OCI-LY1 (cell line): ENCODE data around the gene UGT1A5.

Source experiments
- H2AFZ ChIP-seq: fragments of 200-600 bp; sonication (generic), shearing (Covaris generic); 2 replicates; pipeline ENCODE4 v1.6.0; 2014; ENCODE audit warnings: antibody characterized with exemption, mild to moderate bottlenecking, low read length
- H3F3A ChIP-seq: fragments of 200-600 bp; sonication (generic), shearing (Covaris generic); 2 replicates; pipeline ENCODE4 v1.6.0; 2014; ENCODE audit warnings: mild to moderate bottlenecking, antibody characterized with exemption, low read length, moderate library complexity; ENCODE audit not compliant: insufficient read depth
- H3K27ac ChIP-seq: fragments of 200-600 bp; sonication (generic); 2 replicates; pipeline ENCODE4 v1.5.1; 2014; ENCODE audit warnings: low read length, mixed run types, mild to moderate bottlenecking, low read depth; ENCODE audit not compliant: poor library complexity, severe bottlenecking
- H3K27me3 ChIP-seq: fragments of 200-600 bp; sonication (generic); 2 replicates; pipeline ENCODE4 v1.6.0; 2014; ENCODE audit warnings: antibody characterized with exemption, mild to moderate bottlenecking, low read length, moderate library complexity; ENCODE audit not compliant: insufficient read depth
- H3K36me3 ChIP-seq: fragments of 200-600 bp; sonication (generic); 2 replicates; pipeline ENCODE4 v1.6.1; 2014; ENCODE audit warnings: mild to moderate bottlenecking, antibody characterized with exemption, low read length, moderate library complexity, mixed read lengths; ENCODE audit not compliant: insufficient read depth
- H3K4me1 ChIP-seq: fragments of 200-600 bp; sonication (generic); 2 replicates; pipeline ENCODE4 v1.5.1; 2014; ENCODE audit warnings: mild to moderate bottlenecking, low read length, moderate library complexity; ENCODE audit not compliant: insufficient read depth, severe bottlenecking
- H3K4me2 ChIP-seq: fragments of 200-600 bp; sonication (generic), shearing (Covaris generic); 2 replicates; pipeline ENCODE4 v1.6.1; 2014; ENCODE audit warnings: low read length
- H3K4me3 ChIP-seq: fragments of 200-600 bp; sonication (generic); 2 replicates; pipeline ENCODE4 v1.5.1; 2014; ENCODE audit warnings: low read length, low read depth, mild to moderate bottlenecking, mixed read lengths; ENCODE audit not compliant: poor library complexity, severe bottlenecking
- H3K79me2 ChIP-seq: fragments of 200-600 bp; shearing (Covaris generic); 2 replicates; pipeline ENCODE4 v1.6.1; 2016; ENCODE audit warnings: mixed run types, low read length, mixed read lengths; ENCODE audit not compliant: insufficient read depth
- H3K9ac ChIP-seq: fragments of 200-600 bp; sonication (generic), shearing (Covaris generic); 2 replicates; pipeline ENCODE4 v1.6.1; 2014; ENCODE audit warnings: mild to moderate bottlenecking, low read length, mixed read lengths
- H3K9me2 ChIP-seq: fragments of 200-600 bp; sonication (generic), shearing (Covaris generic); 2 replicates; pipeline ENCODE4 v1.6.1; 2014; ENCODE audit warnings: low read depth, mild to moderate bottlenecking, low read length, mixed read lengths
- H3K9me3 ChIP-seq: fragments of 200-600 bp; shearing (Covaris generic); 2 replicates; pipeline ENCODE4 v1.6.1; 2014; ENCODE audit warnings: low read length, mixed read lengths
- H4K20me1 ChIP-seq: fragments of 200-600 bp; sonication (generic), shearing (Covaris generic); 2 replicates; pipeline ENCODE4 v1.6.0; 2016; ENCODE audit warnings: mild to moderate bottlenecking, low read length; ENCODE audit not compliant: insufficient read depth
- EZH2 ChIP-seq: fragments of 200-600 bp; sonication (generic), shearing (Covaris generic); IDR thresholded peaks from 2 replicates; pipeline ENCODE4 v1.8.0; 2017; ENCODE audit warnings: borderline replicate concordance, mixed run types, mild to moderate bottlenecking, antibody characterized with exemption, low read length, moderate library complexity, mixed read lengths
- TF ChIP-seq, protein P1 (sequence below): fragments of 200-600 bp; sonication (generic), shearing (Covaris generic); IDR thresholded peaks from 2 replicates; pipeline ENCODE4 v1.5.1; 2017; ENCODE audit warnings: mild to moderate bottlenecking, antibody characterized with exemption, low read length, moderate library complexity, mixed read lengths

UGT1A5 gene

DNA sequence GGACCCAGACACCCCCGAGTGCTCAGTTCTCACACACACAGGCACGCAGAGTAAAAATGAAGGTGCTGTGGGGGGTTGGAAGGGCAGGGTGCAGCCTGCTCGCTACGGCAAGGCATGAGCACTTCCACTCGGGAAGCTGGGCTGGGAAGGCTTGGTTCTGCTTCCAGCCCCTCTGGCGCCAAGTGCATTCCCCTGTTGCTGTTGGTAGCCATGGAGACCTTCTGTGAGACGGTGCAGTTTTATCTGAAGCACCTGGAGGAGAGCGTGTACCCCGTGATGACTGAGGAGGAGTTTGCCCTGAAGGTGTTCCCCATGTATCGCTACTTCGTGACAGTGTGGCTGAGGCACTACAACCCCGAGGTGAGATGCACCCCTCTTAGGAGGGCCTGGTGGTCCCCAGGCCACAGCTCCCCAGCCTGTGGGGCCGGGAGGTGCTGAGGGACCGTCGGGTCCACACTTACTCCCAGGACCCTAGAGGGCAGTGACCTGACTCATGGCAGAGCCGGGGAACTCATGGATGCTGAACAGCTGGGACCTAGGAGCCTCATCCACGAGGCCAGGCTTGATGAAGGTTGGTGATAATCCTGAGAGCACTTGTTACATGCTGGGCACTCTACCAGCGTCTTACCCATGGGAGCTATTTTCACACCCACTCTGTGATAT, 80.9 kb downstream of the UGT1A5 start:
- Histone ChIP-seq H3K9ac (no peak overlapping the region), H3K4me2 (peak overlapping the region; percentile 55; the same call in 1 of the 2 replicates), H3K79me2 (no peaks in the 10 kb centered on the region), H3K27ac (no peak overlapping the region), H3K36me3 (no peaks in the 10 kb centered on the region), H3K4me3 (peak overlapping the region; percentile 51), H3K9me3 (no peaks in the 10 kb centered on the region), H3F3A (no peaks in the 10 kb centered on the region), H2AFZ (no peak overlapping the region), H3K27me3 (no peaks in the 10 kb centered on the region; the same call in 1 of the 2 replicates), H4K20me1 (no peaks in the 10 kb centered on the region), H3K9me2 (no peaks in the 10 kb centered on the region), H3K4me1 (peaks cover 21% of the 10 kb centered on the region)
- TF ChIP-seq, protein P1, sequence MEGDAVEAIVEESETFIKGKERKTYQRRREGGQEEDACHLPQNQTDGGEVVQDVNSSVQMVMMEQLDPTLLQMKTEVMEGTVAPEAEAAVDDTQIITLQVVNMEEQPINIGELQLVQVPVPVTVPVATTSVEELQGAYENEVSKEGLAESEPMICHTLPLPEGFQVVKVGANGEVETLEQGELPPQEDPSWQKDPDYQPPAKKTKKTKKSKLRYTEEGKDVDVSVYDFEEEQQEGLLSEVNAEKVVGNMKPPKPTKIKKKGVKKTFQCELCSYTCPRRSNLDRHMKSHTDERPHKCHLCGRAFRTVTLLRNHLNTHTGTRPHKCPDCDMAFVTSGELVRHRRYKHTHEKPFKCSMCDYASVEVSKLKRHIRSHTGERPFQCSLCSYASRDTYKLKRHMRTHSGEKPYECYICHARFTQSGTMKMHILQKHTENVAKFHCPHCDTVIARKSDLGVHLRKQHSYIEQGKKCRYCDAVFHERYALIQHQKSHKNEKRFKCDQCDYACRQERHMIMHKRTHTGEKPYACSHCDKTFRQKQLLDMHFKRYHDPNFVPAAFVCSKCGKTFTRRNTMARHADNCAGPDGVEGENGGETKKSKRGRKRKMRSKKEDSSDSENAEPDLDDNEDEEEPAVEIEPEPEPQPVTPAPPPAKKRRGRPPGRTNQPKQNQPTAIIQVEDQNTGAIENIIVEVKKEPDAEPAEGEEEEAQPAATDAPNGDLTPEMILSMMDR, result no peak
- no peak for TF ChIP-seq EZH2

DNA sequence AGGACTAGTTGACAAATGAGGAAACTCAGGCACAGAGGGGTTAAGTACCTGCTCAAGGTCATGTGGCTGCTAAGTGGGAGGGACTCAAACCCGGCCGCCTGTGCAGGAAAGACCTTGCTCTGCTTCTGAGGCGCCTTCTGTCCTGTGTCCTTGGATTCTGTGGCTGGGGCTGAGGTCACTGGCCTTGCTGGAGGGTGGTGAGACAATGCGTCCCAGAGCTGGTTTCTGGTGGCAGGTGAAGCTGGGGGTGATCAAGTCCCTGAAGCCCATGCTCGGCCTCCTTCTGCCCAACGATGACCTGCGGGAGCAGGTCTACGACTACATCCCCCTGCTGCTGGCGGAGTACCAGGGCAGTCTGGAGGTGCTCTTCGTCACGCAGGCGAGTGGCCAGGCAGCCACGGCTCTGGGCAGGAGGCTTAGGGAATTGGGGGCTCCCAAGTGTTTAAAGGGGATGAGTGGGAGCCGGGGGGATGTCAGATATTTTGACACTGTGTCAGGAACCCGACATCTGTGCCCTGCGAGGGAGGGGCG, 81.5 kb downstream of the UGT1A5 start:
- Histone ChIP-seq H3K4me2 (peak overlapping the region; percentile 55), H3K9me2 (no peaks in the 10 kb centered on the region), H3K79me2 (no peaks in the 10 kb centered on the region), H3K9ac (peak overlapping the region; percentile 16; the same call in 1 of the 2 replicates), H2AFZ (no peak overlapping the region), H4K20me1 (no peaks in the 10 kb centered on the region), H3K4me1 (peaks cover 21% of the 10 kb centered on the region), H3F3A (no peaks in the 10 kb centered on the region), H3K4me3 (peak overlapping the region; percentile 51), H3K36me3 (no peaks in the 10 kb centered on the region), H3K27me3 (no peaks in the 10 kb centered on the region; the same call in 1 of the 2 replicates), H3K27ac (no peak overlapping the region), H3K9me3 (no peaks in the 10 kb centered on the region)
- TF ChIP-seq, protein P1, result no peak
- TF ChIP-seq EZH2, result no peak

DNA sequence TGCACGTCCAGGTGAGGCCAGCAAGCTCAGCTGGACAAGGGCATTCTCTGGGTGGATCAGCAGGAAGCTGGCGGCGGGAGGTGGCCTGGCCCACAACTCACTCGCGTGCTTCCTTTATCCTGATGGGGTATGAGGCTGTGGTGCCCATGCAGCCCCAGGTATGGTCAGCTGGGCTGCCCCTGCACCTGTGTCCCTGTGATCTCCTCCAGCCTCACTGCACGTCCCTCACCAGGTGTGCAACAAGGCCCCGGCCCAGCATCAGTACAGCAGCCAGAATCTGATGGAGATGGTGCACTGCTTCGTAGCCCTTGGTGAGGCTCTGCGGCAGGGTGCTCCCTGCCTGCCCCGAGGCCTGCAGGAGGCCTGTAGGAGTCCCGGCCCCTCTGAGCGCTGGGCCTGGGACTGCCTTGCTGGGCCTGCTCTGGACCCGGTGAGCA, 83.0 kb downstream of the UGT1A5 start:
- Histone ChIP-seq H3K9me2 (no peaks in the 10 kb centered on the region), H3K27ac (no peak overlapping the region), H4K20me1 (no peaks in the 10 kb centered on the region), H3K79me2 (no peaks in the 10 kb centered on the region), H3F3A (no peaks in the 10 kb centered on the region), H3K4me3 (no peak overlapping the region), H3K4me2 (no peak overlapping the region), H3K36me3 (no peaks in the 10 kb centered on the region), H3K9ac (no peak overlapping the region), H2AFZ (no peak overlapping the region), H3K9me3 (no peaks in the 10 kb centered on the region), H3K27me3 (no peaks in the 10 kb centered on the region; the same call in 1 of the 2 replicates), H3K4me1 (peaks cover 21% of the 10 kb centered on the region)
- TF ChIP-seq EZH2, result no peak
- TF ChIP-seq, protein P1, result no peak
